H1 (cell line): ENCODE measurements around the gene CD160. TPM values are rescaled to one million over a fixed set of nuclear protein-coding genes. Genes with fewer than 3 reads are reported as not detected.
"Not testable (repeated sequence)": the region's sequence is repeated elsewhere in the genome, so short reads cannot be mapped to it uniquely, and the experiment has no call there.

Experiments
- CTCF ChIA-PET: fragments of 300-600 bp; sonication (Branson Sonifier 250); formaldehyde crosslinking; loops from one replicate; lab custom pipeline; 2021; ENCODE audit not compliant: partially characterized antibody; lab: Charles Lee
- POLR2A ChIA-PET: fragments of 300-600 bp; sonication (Branson Sonifier 250); formaldehyde crosslinking; loops from one replicate; lab custom pipeline; 2021; ENCODE audit warnings: inconsistent platforms; ENCODE audit not compliant: partially characterized antibody; lab: Charles Lee
- DNase-seq, 2 experiments: peaks; one replicate each; pipeline versions ENCODE4 v3.0.0 to v3.0.0-alpha.2; 2010 to 2022; ENCODE audit warnings: low spot score in 2 of 2, low read depth in 1 of 2, mixed read lengths in 1 of 2
- FAIRE-seq: peaks from 2 replicates; lab custom pipeline; 2011; peaks lifted over from hg19 to GRCh38; lab: Jason Lieb, UNC
- H2AFZ ChIP-seq: 2 replicates; pipeline ENCODE4 v1.8.1; 2012; ENCODE audit warnings: low read length, inconsistent platforms
- H2AK5ac ChIP-seq: 2 replicates; pipeline ENCODE4 v1.6.1; 2013; ENCODE audit warnings: low read depth, low read length
- H2BK120ac ChIP-seq: replicated peaks from 2 replicates; pipeline ENCODE3; 2013; ENCODE audit warnings: low read depth, low read length, inconsistent platforms
- H2BK12ac ChIP-seq: 2 replicates; pipeline ENCODE4 v1.6.1; 2013; ENCODE audit warnings: low read depth, low read length
- H2BK15ac ChIP-seq: 2 replicates; pipeline ENCODE4 v1.6.1; 2013; ENCODE audit warnings: low read length
- H2BK20ac ChIP-seq: 2 replicates; pipeline ENCODE4 v1.6.1; 2013; ENCODE audit warnings: low read length
- H2BK5ac ChIP-seq: 2 replicates; pipeline ENCODE4 v1.6.1; 2013; ENCODE audit warnings: low read depth, low read length
- H3K14ac ChIP-seq: 2 replicates; pipeline ENCODE4 v1.6.1; 2013; ENCODE audit warnings: inconsistent platforms; ENCODE audit not compliant: insufficient read length
- H3K18ac ChIP-seq: 2 replicates; pipeline ENCODE4 v1.6.1; 2013; ENCODE audit warnings: low read length; ENCODE audit errors: extremely low read depth
- H3K23ac ChIP-seq: 2 replicates; pipeline ENCODE4 v1.6.1; 2013; ENCODE audit warnings: inconsistent platforms; ENCODE audit not compliant: insufficient read length
- H3K23me2 ChIP-seq: 2 replicates; pipeline ENCODE4 v1.6.1; 2013; ENCODE audit warnings: low read depth, low read length
- H3K27ac ChIP-seq: 2 replicates; pipeline ENCODE4 v1.6.1; 2011; ENCODE audit warnings: low read depth, low read length, inconsistent platforms
- H3K27me3 ChIP-seq, 4 experiments: replicated peaks in 1 of 4; 1 replicate in 1 of 4; 2 replicates in 3 of 4; pipeline versions ENCODE4 v1.6.1 to v1.8.1; 2011 to 2013; ENCODE audit warnings: low read length in 3 of 4, mild to moderate bottlenecking in 3 of 4, inconsistent platforms in 2 of 4, mixed read lengths in 2 of 4, moderate library complexity in 1 of 4; ENCODE audit not compliant: control insufficient read depth in 3 of 4, insufficient read depth in 3 of 4; ENCODE audit errors: extremely low read depth in 1 of 4
- H3K36me3 ChIP-seq, 4 experiments: 2 replicates each; pipeline versions ENCODE4 v1.6.1 to v1.8.1; 2011 to 2013; ENCODE audit warnings: mild to moderate bottlenecking in 4 of 4, low read length in 3 of 4, moderate library complexity in 2 of 4, control low read depth in 1 of 4, inconsistent platforms in 1 of 4; ENCODE audit not compliant: insufficient read depth in 4 of 4, control insufficient read depth in 2 of 4
- H3K4ac ChIP-seq: replicated peaks from 2 replicates; pipeline ENCODE3; 2013; ENCODE audit warnings: low read length, low read depth, mixed read lengths, inconsistent platforms; ENCODE audit not compliant: insufficient read length
- H3K4me1 ChIP-seq, 4 experiments: replicated peaks in 1 of 4; 1 replicate in 1 of 4; 2 replicates in 3 of 4; pipeline versions ENCODE4 v1.6.1 to v1.8.1; 2011 to 2013; ENCODE audit warnings: low read length in 3 of 4, inconsistent platforms in 2 of 4, mixed read lengths in 1 of 4; ENCODE audit not compliant: insufficient read depth in 4 of 4, control insufficient read depth in 3 of 4
- H3K4me2 ChIP-seq, 2 experiments: 2 replicates each; pipeline versions ENCODE4 v1.6.1 to v1.8.1; 2011 to 2013; ENCODE audit warnings: low read depth in 2 of 2, low read length in 2 of 2, control low read depth in 1 of 2, inconsistent platforms in 1 of 2, mild to moderate bottlenecking in 1 of 2; ENCODE audit not compliant: insufficient read depth in 1 of 2
- H3K4me3 ChIP-seq, 4 experiments: fragments of 200-600, 300-600 bp in 1 of 4; sonication (generic), shearing (Covaris generic), sonication (Bioruptor Twin) in 1 of 4; 2 replicates each; pipeline versions ENCODE4 v1.5.1 to v1.8.1; 2011 to 2016; ENCODE audit warnings: low read length in 4 of 4, low read depth in 3 of 4, control low read depth in 2 of 4, inconsistent platforms in 2 of 4, mild to moderate bottlenecking in 2 of 4, mixed read lengths in 1 of 4, moderate library complexity in 1 of 4; ENCODE audit not compliant: insufficient read depth in 2 of 4; ENCODE audit errors: extremely low read depth in 1 of 4
- H3K56ac ChIP-seq: replicated peaks from 2 replicates; pipeline ENCODE3; 2013; ENCODE audit warnings: low read depth, mild to moderate bottlenecking, mixed read lengths, low read length, inconsistent platforms; ENCODE audit not compliant: insufficient read length
- H3K79me1 ChIP-seq: 2 replicates; pipeline ENCODE4 v1.6.1; 2013; ENCODE audit warnings: low read depth, low read length, control low read depth
- H3K79me2 ChIP-seq, 2 experiments: 2 replicates each; pipeline versions ENCODE4 v1.6.1 to v1.8.1; 2012 to 2013; ENCODE audit warnings: low read length in 2 of 2, mild to moderate bottlenecking in 2 of 2, inconsistent platforms in 1 of 2; ENCODE audit not compliant: insufficient read depth in 2 of 2, control insufficient read depth in 1 of 2
- H3K9ac ChIP-seq, 4 experiments: replicated peaks in 1 of 4; 1 replicate in 1 of 4; 2 replicates in 3 of 4; pipeline versions ENCODE4 v1.6.1 to v1.8.1; 2011 to 2013; ENCODE audit warnings: low read depth in 3 of 4, low read length in 3 of 4, control low read depth in 2 of 4, mild to moderate bottlenecking in 2 of 4, moderate library complexity in 2 of 4, inconsistent platforms in 1 of 4; ENCODE audit errors: extremely low read depth in 1 of 4
- H3K9me3 ChIP-seq, 2 experiments: 2 replicates each; pipeline versions ENCODE4 v1.6.1 to v1.8.1; 2012 to 2013; ENCODE audit warnings: mild to moderate bottlenecking in 2 of 2, moderate library complexity in 2 of 2, control low read depth in 1 of 2, inconsistent platforms in 1 of 2, low read depth in 1 of 2, low read length in 1 of 2, mixed read lengths in 1 of 2; ENCODE audit not compliant: insufficient read depth in 2 of 2
- H4K20me1 ChIP-seq, 2 experiments: replicated peaks in 1 of 2; 2 replicates each; pipeline versions ENCODE3 to v1.8.1; 2011 to 2013; ENCODE audit warnings: inconsistent platforms in 2 of 2, low read length in 2 of 2, mild to moderate bottlenecking in 1 of 2; ENCODE audit not compliant: insufficient read depth in 2 of 2, control insufficient read depth in 1 of 2
- H4K5ac ChIP-seq: 2 replicates; pipeline ENCODE4 v1.6.1; 2013; ENCODE audit warnings: low read length, low read depth, mixed read lengths, inconsistent platforms; ENCODE audit not compliant: insufficient read length
- H4K8ac ChIP-seq: 2 replicates; pipeline ENCODE4 v1.8.0; 2013; ENCODE audit warnings: mild to moderate bottlenecking, moderate library complexity, low read length, inconsistent platforms; ENCODE audit not compliant: insufficient read depth; ENCODE audit errors: extremely low read depth
- H4K91ac ChIP-seq: replicated peaks from 2 replicates; pipeline ENCODE3; 2013; ENCODE audit warnings: low read length, mixed read lengths, inconsistent platforms; ENCODE audit not compliant: insufficient read length
- WGBS, 2 experiments: shearing (Covaris generic) in 1 of 2; methylation state at CpG; one replicate each; pipeline versions ENCODE4 v1.1.6 to v1.1.7; 2013 to 2015; ENCODE audit warnings: low lambda C conversion rate in 2 of 2, mixed read lengths in 2 of 2, inconsistent platforms in 1 of 2, low coverage in 1 of 2, missing lambda C conversion rate in 1 of 2; ENCODE audit not compliant: insufficient replicate concordance in 2 of 2, insufficient coverage in 1 of 2, insufficient read length in 1 of 2; ENCODE audit errors: extremely low coverage in 1 of 2, missing lambda C conversion rate in 1 of 2; 5-methylcytosine and 5-hydroxymethylcytosine counted together
- polyA plus RNA-seq, 7 experiments: library from polyadenylated mRNA; depleted of rRNA in 3 of 7; stranded (reverse) in 5 of 7; unstranded in 2 of 7; fragments of >200 nt in 5 of 7; fragments of 200-250 nt in 2 of 7; gene quantifications; 1 replicate in 5 of 7; 2 replicates in 1 of 7; 4 replicates in 1 of 7; pipeline versions ENCODE4 v1.2.1 to v1.2.3, GENCODE V29; 2011 to 2013; ENCODE audit warnings: missing spikeins in 2 of 7, mixed read lengths in 2 of 7
- total RNA-seq: library from RNA; stranded (reverse); fragmentation: NEBNext Ultra II Directional; extraction: Animal tissue kit (Norgen Biotek cat#: 25700); gene quantifications from 2 replicates; pipeline ENCODE4 v1.2.1, GENCODE V29; 2021

Gene CD160
- total and polyA plus RNA-seq, 2 of the 8 experiments (the other 6 are each of a cell fraction or from before 2014, with no cell fraction given) = not detected

- FAIRE-seq, H3K4me2 ChIP-seq, H2BK5ac ChIP-seq, H2BK120ac ChIP-seq, H2BK15ac ChIP-seq, H3K9ac ChIP-seq, H2BK20ac ChIP-seq, H3K18ac ChIP-seq, H3K4me1 ChIP-seq, H2AK5ac ChIP-seq, H3K14ac ChIP-seq, H3K79me1 ChIP-seq, H3K23me2 ChIP-seq, H3K79me2 ChIP-seq, H3K27ac ChIP-seq, H2BK12ac ChIP-seq, H4K8ac ChIP-seq, H3K4me3 ChIP-seq, H3K27me3 ChIP-seq, H3K23ac ChIP-seq, H3K4ac ChIP-seq, H4K91ac ChIP-seq, CTCF ChIA-PET, H4K20me1 ChIP-seq, DNase-seq, POLR2A ChIA-PET, H2AFZ ChIP-seq, H4K5ac ChIP-seq, H3K56ac ChIP-seq: not testable (repeated sequence)
- 92% methylated on average over 25 of the region's 52 CpGs; no CpG with 5 or more reads in 1 of the 2 experiments for WGBS, 2 experiments
- peaks cover 0 to 32% (median 2%) of the 10 kb centered on the region in 4 experiments; a peak in 4 of 8 replicates for H3K36me3 ChIP-seq
- peaks cover 5 to 43% of the 10 kb centered on the region in 2 experiments; a peak in 2 of 4 replicates for H3K9me3 ChIP-seq
These were observed 45.1 kb downstream of the CD160 start for GRCh38 chr1:145764231-145764940.

GRCh38 chr1:145765127-145765526, 45.8 kb downstream of the CD160 start:
- H3K56ac ChIP-seq, H2AFZ ChIP-seq, H3K18ac ChIP-seq, H2BK15ac ChIP-seq, H3K27ac ChIP-seq, H3K27me3 ChIP-seq, POLR2A ChIA-PET, H2BK12ac ChIP-seq, H3K4me3 ChIP-seq, H3K23ac ChIP-seq, FAIRE-seq, H3K4me1 ChIP-seq, CTCF ChIA-PET, H2AK5ac ChIP-seq, H2BK120ac ChIP-seq, H3K79me1 ChIP-seq, H3K4me2 ChIP-seq, H3K4ac ChIP-seq, H4K8ac ChIP-seq, H3K79me2 ChIP-seq, H3K23me2 ChIP-seq, H2BK5ac ChIP-seq, DNase-seq, H3K14ac ChIP-seq, H3K9ac ChIP-seq, H4K91ac ChIP-seq, H4K20me1 ChIP-seq, H4K5ac ChIP-seq, H2BK20ac ChIP-seq: not testable (repeated sequence)
- 89% methylated on average over 1 of the region's 3 CpGs; no CpG with 5 or more reads in 1 of the 2 experiments for WGBS, 2 experiments
- H3K36me3 ChIP-seq = peaks cover 0 to 32% (median 2%) of the 10 kb centered on the region in 4 experiments; a peak in 4 of 8 replicates
- H3K9me3 ChIP-seq = peaks cover 5 to 43% of the 10 kb centered on the region in 2 experiments; a peak in 2 of 4 replicates
